NCI-H2196 (cell line): ENCODE data around the gene ATG13.

Experiments used
- DNase-seq: peaks from one replicate; lab custom pipeline; 2025; ENCODE audit not compliant: unreplicated experiment; lab: John Stamatoyannopoulos, UW

ATG13 gene

GRCh38 chr11:46722566-46723358, 105.4 kb downstream of the ATG13 start:
- no peak for DNase-seq

- no peak for DNase-seq
Measured at GRCh38 chr11:46723359-46723680, 106.0 kb downstream of the ATG13 start.

- DNase-seq, result no peak
Measured at GRCh38 chr11:46724088-46724487, 106.7 kb downstream of the ATG13 start.
